Measurements from ENCODE around the gene CDK9.

Gene CDK9

DNA sequence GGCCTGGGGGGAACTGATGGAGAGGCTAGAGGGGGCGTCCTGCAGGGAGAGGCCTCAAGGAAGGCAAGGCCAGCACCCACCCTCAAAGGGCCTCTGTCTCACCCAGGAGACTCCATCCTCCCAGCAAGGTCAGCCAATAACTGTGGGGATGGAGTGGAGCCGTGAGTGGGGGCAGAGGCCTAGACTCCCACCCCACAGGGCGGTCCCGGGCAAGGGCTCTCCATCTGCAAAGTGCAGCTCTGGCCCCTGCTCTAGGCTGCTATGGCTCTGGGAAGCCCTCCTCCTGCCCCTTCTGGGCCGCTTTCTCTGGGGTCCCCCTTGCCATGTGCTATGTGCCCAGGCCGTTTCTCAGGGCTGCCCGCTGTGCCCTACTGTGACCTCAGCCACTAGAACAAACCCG lies 30.9 kb downstream of the CDK9 start:
- 94% methylated on average over 7 of the region's 8 CpGs for WGBS
- H3K9me3 ChIP-seq (ENCODE audit: insufficient read depth, low read depth, low read length) = no peaks in the 10 kb centered on the region
- H3K4me1 ChIP-seq (ENCODE audit: insufficient read depth, low read length) = no peaks in the 10 kb centered on the region
- H3K36me3 ChIP-seq (ENCODE audit: insufficient read depth, low read length) = peaks cover 30% of the 10 kb centered on the region
- H3K9ac ChIP-seq (ENCODE audit: low read depth, low read length) = no peak overlapping the region
- H3K4me3 ChIP-seq (ENCODE audit: low read length) = no peak overlapping the region
- H3K27me3 ChIP-seq (ENCODE audit: insufficient read depth, low read length) = no peaks in the 10 kb centered on the region
- no peak overlapping the region for H3K27ac ChIP-seq (ENCODE audit: low read depth, low read length)

DNA sequence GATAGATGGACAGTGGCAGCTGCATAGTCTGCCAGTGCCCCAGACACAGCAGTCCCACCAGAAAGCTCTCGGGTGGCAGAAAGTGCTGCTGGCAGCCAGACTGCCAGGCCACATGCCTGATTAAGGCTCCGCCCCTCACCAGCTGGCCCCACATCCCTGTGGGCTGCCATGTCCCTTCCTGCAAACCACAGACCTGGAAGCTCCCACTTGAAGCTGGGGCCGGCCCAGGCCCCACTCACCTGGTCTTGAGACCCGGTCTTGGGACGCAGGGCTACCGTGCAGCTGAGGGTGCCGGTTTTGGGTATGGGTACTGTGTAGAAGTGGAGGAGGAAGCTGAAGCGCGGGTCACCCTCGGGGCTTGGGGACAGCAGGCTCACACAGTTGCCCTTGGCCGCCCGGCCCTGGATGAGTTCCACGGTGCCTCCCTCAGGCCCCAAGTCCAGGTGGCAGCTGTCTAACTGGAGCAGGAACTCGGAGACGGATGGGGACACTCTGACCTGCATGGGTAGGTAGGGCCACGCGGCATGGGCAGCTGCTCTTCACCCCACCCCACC lies 32.1 kb downstream of the CDK9 start:
- Histone ChIP-seq H3K27me3 (ENCODE audit: insufficient read depth, low read length) (no peaks in the 10 kb centered on the region), H3K36me3 (ENCODE audit: insufficient read depth, low read length) (peaks cover 17% of the 10 kb centered on the region), H3K4me1 (ENCODE audit: insufficient read depth, low read length) (no peaks in the 10 kb centered on the region), H3K4me3 (ENCODE audit: low read length) (no peak overlapping the region), H3K9me3 (ENCODE audit: insufficient read depth, low read depth, low read length) (no peaks in the 10 kb centered on the region), H3K9ac (ENCODE audit: low read depth, low read length) (no peak overlapping the region), H3K27ac (ENCODE audit: low read depth, low read length) (no peak overlapping the region)
- WGBS = 94% methylated on average over 17 of the region's 17 CpGs

DNA sequence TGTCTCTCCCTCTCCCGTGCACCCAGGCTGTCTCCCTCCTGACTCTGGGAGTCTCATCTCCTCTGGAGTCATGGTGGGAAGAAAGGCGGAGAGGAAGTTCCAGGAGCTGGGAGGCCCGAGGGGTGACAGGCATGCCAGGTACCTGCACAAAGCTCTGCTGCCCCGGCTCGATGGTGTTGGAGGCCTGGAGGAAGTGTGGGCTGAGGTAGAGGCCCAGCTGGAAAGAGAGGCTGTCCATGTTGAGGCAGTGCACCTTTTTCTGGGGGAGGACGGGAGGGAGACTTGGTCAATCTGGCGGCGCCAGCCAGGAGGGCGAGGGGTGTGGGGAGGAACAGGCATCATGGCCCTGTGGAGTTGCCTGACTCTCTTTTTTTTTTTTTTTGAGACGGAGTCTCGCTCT lies 32.7 kb downstream of the CDK9 start:
- no peak overlapping the region for H3K27ac ChIP-seq (ENCODE audit: low read depth, low read length)
- H3K27me3 ChIP-seq (ENCODE audit: insufficient read depth, low read length) = no peaks in the 10 kb centered on the region
- no peaks in the 10 kb centered on the region for H3K4me1 ChIP-seq (ENCODE audit: insufficient read depth, low read length)
- H3K9ac ChIP-seq (ENCODE audit: low read depth, low read length) = no peak overlapping the region
- no peak overlapping the region for H3K4me3 ChIP-seq (ENCODE audit: low read length)
- peaks cover 11% of the 10 kb centered on the region for H3K36me3 ChIP-seq (ENCODE audit: insufficient read depth, low read length)
- H3K9me3 ChIP-seq (ENCODE audit: insufficient read depth, low read depth, low read length) = no peaks in the 10 kb centered on the region
- 94% methylated on average over 9 of the region's 11 CpGs for WGBS

DNA sequence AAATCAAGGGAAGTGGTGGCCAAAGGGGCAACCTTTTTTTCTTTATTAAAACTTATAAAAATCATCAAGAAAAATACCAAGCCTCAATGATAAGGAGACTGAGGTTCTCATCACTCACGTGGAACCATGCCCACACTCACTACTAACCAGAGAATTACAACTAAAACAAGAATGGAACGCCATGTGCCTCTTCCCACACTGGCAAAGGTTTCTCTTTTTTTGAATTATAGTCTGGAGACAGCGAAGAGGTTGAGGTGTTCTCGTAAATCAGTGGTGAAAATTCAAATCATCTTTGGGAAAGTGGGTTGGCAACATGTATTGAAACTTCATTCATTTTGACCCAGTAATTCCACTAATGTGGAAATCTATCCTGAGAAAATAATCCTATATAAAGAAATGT lies 36.3 kb downstream of the CDK9 start:
- Histone ChIP-seq H3K27me3 (ENCODE audit: insufficient read depth, low read length) (peaks cover 5% of the 10 kb centered on the region; the same call in 1 of the 2 replicates), H3K4me1 (ENCODE audit: insufficient read depth, low read length) (no peaks in the 10 kb centered on the region), H3K36me3 (ENCODE audit: insufficient read depth, low read length) (no peaks in the 10 kb centered on the region), H3K9ac (ENCODE audit: low read depth, low read length) (no peak overlapping the region), H3K9me3 (ENCODE audit: insufficient read depth, low read depth, low read length) (no peaks in the 10 kb centered on the region), H3K4me3 (ENCODE audit: low read length) (no peak overlapping the region), H3K27ac (ENCODE audit: low read depth, low read length) (no peak overlapping the region)
- 97% methylated on average over 4 of the region's 4 CpGs for WGBS

DNA sequence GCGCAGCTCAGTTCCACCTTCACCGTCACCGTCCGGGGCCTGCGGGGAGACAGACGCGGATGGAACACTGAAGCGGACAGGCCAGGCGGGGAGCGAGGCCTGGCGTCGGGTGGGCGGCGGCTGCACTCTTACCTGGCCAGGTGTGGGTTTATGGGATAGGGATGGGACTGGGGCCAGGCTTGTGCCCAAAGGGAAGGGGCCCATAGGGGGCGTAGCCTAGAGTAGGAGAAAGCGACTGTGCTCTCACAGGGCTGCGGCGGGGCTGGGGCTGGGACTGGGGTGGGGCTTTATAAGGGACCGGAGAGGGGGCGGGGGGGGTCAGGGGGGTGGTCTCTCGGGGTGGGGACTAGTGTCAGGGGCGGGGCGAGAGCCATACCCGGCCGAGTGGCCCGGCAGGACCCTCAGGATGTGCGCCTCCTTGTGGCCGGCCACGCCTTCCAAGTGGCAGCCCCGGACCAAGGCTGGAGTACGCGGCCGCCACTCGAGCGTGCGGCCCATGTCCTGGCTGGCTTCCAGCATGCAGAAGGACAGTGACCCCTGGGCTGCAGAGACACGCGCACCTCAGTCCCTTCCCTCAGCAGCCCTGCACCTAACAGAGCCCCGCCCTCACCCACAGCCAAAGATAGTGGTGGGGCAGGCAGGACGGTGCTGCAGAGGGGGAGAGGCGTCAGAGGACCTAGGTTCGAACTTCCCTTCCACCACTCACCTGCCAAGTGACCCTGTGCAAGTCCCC lies 39.7 kb downstream of the CDK9 start:
- 29% methylated on average over 39 of the region's 42 CpGs for WGBS
- Histone ChIP-seq H3K27ac (ENCODE audit: low read depth, low read length) (no peak overlapping the region), H3K4me1 (ENCODE audit: insufficient read depth, low read length) (peaks cover 5% of the 10 kb centered on the region), H3K9me3 (ENCODE audit: insufficient read depth, low read depth, low read length) (no peaks in the 10 kb centered on the region), H3K27me3 (ENCODE audit: insufficient read depth, low read length) (peaks cover 9% of the 10 kb centered on the region; the same call in 1 of the 2 replicates), H3K36me3 (ENCODE audit: insufficient read depth, low read length) (no peaks in the 10 kb centered on the region), H3K4me3 (ENCODE audit: low read length) (peak overlapping the region; percentile 33), H3K9ac (ENCODE audit: low read depth, low read length) (no peak overlapping the region)

DNA sequence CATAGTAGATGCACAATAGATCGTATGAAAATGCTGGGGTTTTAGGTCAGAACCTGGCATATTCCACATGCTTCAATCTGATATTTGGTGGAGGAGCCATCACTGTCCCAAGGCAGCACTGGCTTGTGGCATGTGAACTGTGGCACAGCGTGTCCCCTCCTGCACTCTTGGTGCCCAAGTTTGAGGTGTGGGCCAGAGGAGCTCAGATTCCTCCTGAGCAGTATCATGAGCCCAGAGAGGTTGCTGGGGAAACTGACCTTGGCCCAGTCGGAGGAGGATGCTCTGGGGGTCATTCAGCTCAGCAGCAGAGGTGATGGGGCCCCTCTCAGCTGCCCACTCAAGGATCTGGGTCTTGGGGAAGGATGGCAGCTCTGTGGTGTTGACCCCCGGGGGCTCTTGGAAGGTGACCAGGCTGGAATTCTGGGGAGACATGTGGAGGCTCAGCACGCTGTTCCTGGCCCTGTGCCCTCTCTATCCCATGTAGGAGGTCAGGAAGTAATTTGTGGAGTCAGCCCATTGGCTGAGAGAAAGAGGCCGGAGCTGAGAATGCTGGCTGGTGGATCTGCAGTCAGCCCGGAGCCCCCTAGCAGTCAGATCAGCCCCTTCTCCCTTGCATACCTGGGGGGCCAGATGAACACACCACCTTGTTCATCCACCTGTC lies 40.5 kb downstream of the CDK9 start:
- H3K9ac ChIP-seq (ENCODE audit: low read depth, low read length) = no peak overlapping the region
- 90% methylated on average over 7 of the region's 7 CpGs for WGBS
- no peaks in the 10 kb centered on the region for H3K36me3 ChIP-seq (ENCODE audit: insufficient read depth, low read length)

DNA sequence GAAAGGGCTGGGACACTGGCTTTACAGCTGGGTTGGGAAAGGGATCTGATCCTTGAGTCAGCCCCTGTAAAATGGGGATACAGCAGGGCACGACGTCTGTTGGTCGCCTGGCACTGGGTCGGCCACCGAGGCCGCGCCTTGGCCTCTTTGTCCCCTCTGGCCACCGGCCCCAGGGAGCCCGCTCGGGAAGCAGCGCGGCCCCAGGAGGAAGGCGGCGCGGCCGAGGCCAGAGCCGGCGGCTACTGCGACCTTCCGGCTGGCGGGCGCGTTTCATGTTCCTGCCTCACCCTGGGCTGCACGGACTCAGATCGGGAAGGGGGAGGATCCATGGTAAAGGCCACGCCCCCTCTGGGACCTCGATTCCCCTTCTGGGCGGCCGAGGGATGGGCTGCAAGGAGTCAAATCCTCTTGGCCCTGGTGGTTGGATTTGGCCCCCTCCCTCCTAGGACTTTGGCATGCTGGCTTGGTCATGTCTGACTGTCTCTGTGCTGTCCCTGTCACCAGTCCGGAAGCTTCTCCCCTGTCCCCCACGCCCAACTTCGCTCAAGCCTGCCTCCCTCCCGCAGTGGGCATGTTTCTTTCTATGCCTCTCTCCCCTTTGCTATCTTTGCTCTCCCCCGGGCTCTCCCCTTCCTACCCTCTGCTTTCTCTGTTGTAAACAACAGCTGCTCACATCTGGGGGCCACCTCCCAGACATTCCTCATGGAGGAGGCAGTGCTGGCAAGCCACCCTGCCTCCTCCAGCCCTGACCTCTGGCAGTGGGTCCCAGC lies 42.6 kb downstream of the CDK9 start:
- peaks cover 5% of the 10 kb centered on the region for H3K4me1 ChIP-seq (ENCODE audit: insufficient read depth, low read length)
- H3K4me3 ChIP-seq (ENCODE audit: low read length) = peak overlapping the region; percentile 40
- no peaks in the 10 kb centered on the region for H3K9me3 ChIP-seq (ENCODE audit: insufficient read depth, low read depth, low read length)
- no peak overlapping the region for H3K27ac ChIP-seq (ENCODE audit: low read depth, low read length)
- no peaks in the 10 kb centered on the region for H3K36me3 ChIP-seq (ENCODE audit: insufficient read depth, low read length)
- WGBS = 3% methylated on average over 34 of the region's 34 CpGs
- H3K27me3 ChIP-seq (ENCODE audit: insufficient read depth, low read length) = peaks cover 9% of the 10 kb centered on the region; the same call in 1 of the 2 replicates
- peak overlapping the region; percentile 46; the same call in 1 of the 2 replicates for H3K9ac ChIP-seq (ENCODE audit: low read depth, low read length)

More for the DNA sequence above, 40.5 kb downstream of the CDK9 start:
- peaks cover 9% of the 10 kb centered on the region; the same call in 1 of the 2 replicates for H3K27me3 ChIP-seq (ENCODE audit: insufficient read depth, low read length)
- H3K9me3 ChIP-seq (ENCODE audit: insufficient read depth, low read depth, low read length) = no peaks in the 10 kb centered on the region
- H3K4me3 ChIP-seq (ENCODE audit: low read length) = no peak overlapping the region
- no peak overlapping the region for H3K27ac ChIP-seq (ENCODE audit: low read depth, low read length)
- H3K4me1 ChIP-seq (ENCODE audit: insufficient read depth, low read length) = peaks cover 5% of the 10 kb centered on the region

DNA sequence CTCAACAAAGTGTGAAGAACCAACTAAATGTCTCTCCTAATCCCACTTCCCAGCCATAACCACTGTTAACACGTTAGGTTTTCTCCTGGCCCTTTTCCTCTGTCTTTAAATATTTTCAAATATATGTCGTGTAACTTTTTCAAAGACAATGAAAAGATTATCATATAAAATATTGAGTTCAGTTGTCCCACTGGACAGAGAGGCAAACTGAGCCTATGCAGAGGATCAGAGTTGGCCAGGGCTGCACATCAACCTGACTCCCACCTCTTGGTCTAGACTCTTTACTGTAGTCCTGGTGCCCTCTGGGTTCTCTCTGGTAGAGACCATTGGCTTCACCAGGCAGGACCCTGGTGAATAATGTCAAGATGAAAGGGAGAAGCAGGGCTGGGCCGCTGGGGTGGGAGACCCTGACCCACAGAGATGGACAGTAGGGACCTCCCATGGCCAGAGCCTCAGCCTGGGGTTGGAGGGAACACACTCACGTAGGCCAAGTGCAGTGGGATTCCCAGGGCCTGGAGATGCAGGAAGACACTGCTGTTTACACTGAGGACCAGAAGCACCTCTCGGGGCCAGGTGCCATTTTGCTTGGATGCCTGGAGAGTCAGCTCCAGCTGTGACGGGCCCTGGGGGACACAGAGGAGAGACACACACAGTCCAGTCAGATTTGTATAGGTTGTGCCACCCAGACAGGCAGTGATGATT lies 43.5 kb downstream of the CDK9 start:
- Histone ChIP-seq H3K9ac (ENCODE audit: low read depth, low read length) (no peak overlapping the region), H3K27me3 (ENCODE audit: insufficient read depth, low read length) (peaks cover 9% of the 10 kb centered on the region; the same call in 1 of the 2 replicates), H3K36me3 (ENCODE audit: insufficient read depth, low read length) (no peaks in the 10 kb centered on the region), H3K27ac (ENCODE audit: low read depth, low read length) (no peak overlapping the region), H3K9me3 (ENCODE audit: insufficient read depth, low read depth, low read length) (no peaks in the 10 kb centered on the region), H3K4me1 (ENCODE audit: insufficient read depth, low read length) (peaks cover 5% of the 10 kb centered on the region), H3K4me3 (ENCODE audit: low read length) (no peak overlapping the region)
- 88% methylated on average over 5 of the region's 6 CpGs for WGBS

DNA sequence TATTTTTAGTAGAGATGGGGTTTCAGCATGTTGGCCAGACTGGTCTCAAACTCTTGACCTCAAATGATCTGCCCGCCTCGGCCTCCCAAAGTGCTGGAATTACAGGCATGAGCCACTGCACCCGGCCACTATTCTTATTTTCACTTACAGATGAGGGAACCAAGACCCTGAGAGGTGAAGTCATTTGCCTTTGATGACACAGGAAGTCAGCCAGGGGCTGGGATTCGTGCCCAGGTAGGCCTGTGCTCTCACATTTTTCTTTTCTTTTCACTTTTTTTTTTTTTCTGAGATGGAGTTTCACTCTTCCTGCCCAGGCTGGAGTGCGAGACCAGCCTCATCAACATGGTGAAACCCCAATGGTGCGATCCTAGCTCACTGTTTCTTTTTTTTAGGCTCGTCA lies 46.4 kb downstream of the CDK9 start:
- H3K36me3 ChIP-seq (ENCODE audit: insufficient read depth, low read length) = no peaks in the 10 kb centered on the region
- WGBS = 85% methylated on average over 7 of the region's 7 CpGs
- H3K27ac ChIP-seq (ENCODE audit: low read depth, low read length) = no peak overlapping the region
- no peak overlapping the region for H3K4me3 ChIP-seq (ENCODE audit: low read length)
- H3K9ac ChIP-seq (ENCODE audit: low read depth, low read length) = no peak overlapping the region
- H3K4me1 ChIP-seq (ENCODE audit: insufficient read depth, low read length) = peaks cover 8% of the 10 kb centered on the region
- no peaks in the 10 kb centered on the region for H3K9me3 ChIP-seq (ENCODE audit: insufficient read depth, low read depth, low read length)
- peaks cover 2% of the 10 kb centered on the region; the same call in 1 of the 2 replicates for H3K27me3 ChIP-seq (ENCODE audit: insufficient read depth, low read length)

DNA sequence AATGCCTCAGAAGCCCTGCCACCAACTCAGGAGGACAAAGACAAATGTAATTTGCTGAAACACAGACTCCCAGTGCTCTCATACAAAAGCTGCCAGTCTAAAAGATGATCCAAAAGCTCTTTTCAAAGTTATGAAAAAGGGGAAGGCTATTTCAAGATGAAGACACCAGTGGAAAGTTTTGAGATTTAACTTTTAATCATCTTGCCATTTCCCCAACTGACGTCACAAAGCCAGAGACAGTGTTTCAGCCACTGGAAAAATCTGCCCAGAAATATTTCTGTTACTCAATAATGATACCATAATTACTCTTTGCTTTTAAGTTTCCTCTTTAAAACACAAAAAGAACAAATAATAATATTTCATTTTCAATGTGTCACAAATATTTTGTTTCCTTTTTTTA lies 47.7 kb downstream of the CDK9 start:
- 77% methylated on average over 1 of the region's 1 CpG for WGBS
- no peaks in the 10 kb centered on the region for H3K27me3 ChIP-seq (ENCODE audit: insufficient read depth, low read length)
- H3K4me3 ChIP-seq (ENCODE audit: low read length) = no peak overlapping the region
- no peak overlapping the region for H3K9ac ChIP-seq (ENCODE audit: low read depth, low read length)
- H3K4me1 ChIP-seq (ENCODE audit: insufficient read depth, low read length) = peaks cover 8% of the 10 kb centered on the region
- no peak overlapping the region for H3K27ac ChIP-seq (ENCODE audit: low read depth, low read length)
- no peaks in the 10 kb centered on the region for H3K9me3 ChIP-seq (ENCODE audit: insufficient read depth, low read depth, low read length)
- no peaks in the 10 kb centered on the region for H3K36me3 ChIP-seq (ENCODE audit: insufficient read depth, low read length)

All from HUES64 (cell line).